Stimulated activated CD8-positive, alpha-beta memory T cell treated with anti-CD3 and anti-CD28 coated beads, Interleukin-4, amount 100 ng/mL, for 4 hours (primary cell): ENCODE data around the gene BCL2L14.
"Not testable (repeated sequence)": the region's sequence is repeated elsewhere in the genome, so short reads cannot be mapped to it uniquely, and the experiment has no call there.

ENCODE experiments used
- DNase-seq, 2 donors: peaks; one replicate each; pipeline ENCODE4 v3.0.0-alpha.2; 2020; ENCODE audit warnings: low read depth in 2 of 2, low spot score in 1 of 2

BCL2L14 gene

GRCh38 chr12:12107678-12108077 lies 36.9 kb downstream of the BCL2L14 start:
- DNase-seq = no peak

DNA sequence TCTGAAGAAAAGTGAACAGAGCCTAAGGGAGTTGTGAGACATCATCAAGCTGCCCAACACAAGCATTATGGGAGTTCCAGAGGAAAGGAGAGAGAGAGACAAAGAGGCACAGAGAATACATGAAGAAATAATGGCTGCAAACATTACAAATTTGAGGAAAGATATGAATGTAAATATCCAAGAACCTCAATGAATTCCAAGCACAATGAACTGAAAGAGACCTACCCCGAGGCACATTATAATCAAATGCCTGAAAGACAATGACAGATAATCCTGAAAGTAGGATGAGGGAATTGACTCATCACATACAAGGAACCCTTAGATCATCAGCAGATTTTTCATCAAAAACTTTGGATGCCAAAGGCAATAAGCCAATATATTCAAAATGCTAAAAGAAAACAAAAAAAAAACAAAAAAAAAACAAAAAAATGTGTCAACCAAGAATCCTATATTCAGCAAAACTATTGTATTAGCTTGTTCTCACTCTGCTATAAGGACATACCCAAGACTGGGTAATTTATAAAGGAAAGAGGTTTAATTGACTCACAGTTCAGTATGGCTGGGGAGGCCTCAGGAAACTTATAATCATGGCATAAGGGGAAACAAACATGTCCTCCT lies 37.8 kb downstream of the BCL2L14 start:
- no peak for DNase-seq

DNA sequence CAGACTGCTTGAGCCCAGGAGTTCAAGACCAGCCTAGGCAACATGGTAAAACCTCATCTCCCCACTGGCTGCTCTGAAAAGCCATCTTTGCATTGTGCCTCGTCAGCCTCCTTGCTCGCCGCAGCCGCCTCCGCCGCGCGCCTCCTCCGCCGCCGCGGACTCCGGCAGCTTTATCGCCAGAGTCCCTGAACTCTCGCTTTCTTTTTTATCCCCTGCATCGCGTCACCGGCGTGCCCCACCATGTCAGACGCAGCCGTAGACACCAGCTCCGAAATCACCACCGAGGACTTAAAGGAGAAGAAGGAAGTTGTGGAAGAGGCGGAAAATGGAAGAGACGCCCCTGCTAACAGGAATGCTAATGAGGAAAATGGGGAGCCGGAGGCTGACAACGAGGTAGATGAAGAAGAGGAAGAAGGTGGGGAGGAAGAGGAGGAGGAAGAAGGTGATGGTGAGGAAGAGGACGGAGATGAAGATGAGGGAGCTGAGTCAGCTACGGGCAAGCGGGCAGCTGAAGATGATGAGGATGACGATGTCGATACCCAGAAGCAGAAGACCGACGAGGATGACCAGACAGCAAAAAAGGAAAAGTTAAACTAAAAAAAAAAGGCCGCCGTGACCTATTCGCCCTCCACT lies 40.3 kb downstream of the BCL2L14 start:
- not testable (repeated sequence) for DNase-seq

GRCh38 chr12:12115514-12115913 lies 44.8 kb downstream of the BCL2L14 start:
- no peak for DNase-seq

DNA sequence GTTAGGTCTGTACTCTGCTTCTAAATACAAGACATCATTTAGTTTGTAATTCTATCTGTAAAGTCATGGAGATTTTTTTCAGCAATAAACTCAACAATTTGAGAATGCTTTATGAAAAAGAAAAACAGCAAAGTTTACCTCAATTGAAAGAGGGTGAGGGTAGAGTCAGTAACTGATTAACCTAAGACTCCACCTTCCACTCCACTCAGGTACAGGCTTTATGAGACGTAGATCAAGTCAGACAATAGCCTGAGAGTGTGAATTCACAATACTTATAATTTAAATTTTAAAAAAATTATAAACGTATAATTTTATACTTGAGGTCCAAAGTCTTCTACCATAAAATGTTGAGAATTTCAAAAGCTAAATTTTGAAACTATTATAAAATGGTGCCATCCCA lies 45.9 kb downstream of the BCL2L14 start:
- DNase-seq = no peak

GRCh38 chr12:12121061-12121460 lies 50.3 kb downstream of the BCL2L14 start:
- no peak for DNase-seq

GRCh38 chr12:12123036-12123604 lies 52.4 kb downstream of the BCL2L14 start:
- DNase-seq = no peak

DNA sequence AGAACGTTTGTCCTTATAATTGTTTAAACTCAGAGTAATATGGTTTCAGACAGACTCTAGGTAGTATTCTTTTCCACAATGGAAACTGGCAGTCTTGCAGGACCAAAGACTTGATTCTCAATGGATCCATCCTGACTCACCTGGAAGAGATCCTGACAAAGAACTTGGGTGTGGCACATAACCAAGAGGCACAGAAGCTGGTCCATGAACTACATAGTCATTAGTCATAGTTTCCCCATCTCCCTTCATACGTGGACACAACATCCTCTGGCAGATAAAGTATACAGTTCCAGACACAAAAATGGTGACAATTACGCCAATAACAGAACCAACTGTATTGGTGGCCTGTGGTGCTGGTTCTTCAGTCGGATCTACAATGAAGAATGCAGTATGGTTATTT lies 55.8 kb downstream of the BCL2L14 start:
- DNase-seq = no peak

DNA sequence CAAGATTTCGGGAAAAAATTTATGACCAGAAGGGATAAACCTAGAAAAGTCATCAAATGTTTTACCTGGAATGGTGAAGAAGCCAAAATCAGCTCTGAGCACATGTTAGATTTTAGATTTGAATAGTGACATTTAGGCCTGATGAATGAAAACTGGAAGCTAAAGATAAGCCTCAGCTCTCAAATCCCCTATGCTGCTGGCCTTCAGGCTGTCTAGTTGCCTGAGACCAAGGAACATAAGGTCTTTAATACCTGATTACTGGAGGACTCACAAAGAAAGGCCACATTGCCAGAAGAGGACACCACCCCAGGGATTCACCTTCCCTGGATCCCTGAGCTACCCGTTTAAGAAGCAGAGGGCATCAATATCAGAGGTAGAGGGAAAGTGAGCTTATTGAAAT lies 56.6 kb downstream of the BCL2L14 start:
- DNase-seq = no peak

DNA sequence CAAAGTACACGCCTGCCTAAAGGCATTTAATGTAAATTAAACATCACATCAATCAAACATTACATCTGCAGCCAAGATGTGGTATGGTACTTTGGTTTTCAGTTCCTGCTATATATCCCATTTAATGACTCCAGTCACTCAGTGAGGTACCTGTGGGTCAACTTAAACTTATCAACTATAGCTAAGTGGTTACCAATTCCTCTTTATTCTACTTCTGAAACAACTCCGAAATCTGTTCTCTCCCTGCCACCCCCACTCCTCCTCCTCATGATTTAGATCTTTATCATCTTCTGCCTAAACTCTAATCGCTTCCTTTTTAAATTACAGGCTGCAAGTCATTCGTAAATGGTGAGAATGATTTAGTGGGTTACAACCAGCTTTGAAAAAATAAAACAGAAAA lies 57.9 kb downstream of the BCL2L14 start:
- no peak for DNase-seq

GRCh38 chr12:12133259-12133658 lies 62.5 kb downstream of the BCL2L14 start:
- no peak for DNase-seq

DNA sequence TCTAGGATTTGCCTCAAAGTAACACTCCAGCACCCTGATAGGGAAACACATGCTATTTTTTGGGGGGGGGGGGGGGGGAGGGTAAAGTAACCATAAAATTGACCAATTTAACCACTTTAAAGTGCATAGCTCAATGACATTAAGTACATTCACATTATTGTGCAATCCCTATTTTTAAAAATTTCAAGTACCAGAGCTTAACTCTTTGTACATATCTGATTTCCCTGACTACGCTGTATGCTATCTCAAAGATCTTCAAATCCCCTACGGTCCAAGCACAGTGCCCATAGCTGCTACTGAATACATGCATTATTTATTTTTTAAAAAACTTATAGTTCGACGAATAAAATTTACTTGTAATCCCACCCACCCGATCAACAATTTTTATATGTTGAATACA lies 63.0 kb downstream of the BCL2L14 start:
- no peak for DNase-seq

DNA sequence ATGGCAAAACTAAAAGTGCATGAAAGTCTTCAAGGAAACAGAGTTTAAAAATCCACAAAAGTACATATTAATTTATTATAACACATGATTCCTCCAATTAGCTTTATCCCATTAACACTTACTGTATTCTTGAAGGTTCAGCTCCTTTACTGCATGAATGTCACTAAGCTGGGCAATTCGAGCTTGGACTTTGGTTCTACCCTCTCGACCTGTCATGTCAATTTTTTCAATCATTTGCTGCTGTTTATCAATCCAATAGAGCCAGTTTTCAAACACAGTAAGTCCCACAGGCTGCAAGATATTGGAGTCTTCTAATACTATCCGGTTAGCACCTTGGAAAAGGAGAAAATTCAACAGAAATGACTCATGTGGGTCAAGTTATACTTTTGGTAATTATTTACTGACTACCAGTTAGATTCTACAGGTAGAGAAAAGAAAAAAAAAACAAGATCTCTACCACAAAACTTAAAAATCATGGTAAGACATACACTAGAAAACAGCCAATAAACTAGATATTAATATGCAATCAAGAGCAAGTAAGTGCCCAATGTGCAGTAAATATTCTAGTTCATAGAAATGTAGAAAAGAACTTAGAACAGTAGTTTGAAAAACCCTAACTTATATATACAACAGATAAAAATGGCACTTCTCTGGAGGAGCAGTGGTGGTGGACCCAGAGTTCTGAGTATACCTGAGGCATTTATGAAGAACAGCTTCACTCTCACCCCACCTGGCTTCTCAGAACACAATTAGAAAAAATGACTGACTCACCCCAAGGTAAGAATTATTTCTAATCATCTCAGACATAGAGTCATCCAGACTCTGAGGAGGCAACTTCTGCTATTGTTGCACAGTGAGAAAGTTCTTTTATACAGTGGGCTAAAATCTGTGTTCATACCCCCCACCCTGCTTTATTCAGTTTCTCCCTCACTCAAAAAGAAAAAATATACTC lies 67.7 kb downstream of the BCL2L14 start:
- DNase-seq = no peak

DNA sequence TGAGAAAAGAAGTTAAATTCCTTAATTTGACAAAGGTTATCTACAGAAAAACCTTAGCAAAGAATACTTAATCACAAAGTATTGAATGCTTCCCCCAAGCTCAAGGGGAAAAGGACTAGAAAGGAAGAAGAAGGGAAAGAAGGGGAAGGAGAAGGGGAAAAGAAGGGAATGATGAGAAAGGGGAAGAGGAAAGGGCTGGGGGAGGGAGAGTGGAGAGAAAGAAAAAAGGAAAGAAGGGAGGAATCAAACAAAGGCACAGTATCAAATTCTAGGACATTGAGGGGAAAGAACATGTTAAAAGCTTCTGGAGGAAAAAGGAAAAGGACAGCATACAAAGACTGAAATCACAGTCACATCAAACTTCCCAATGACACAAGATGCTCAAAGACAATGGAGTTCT lies 70.3 kb downstream of the BCL2L14 start:
- DNase-seq = no peak

GRCh38 chr12:12144531-12144930 lies 73.8 kb downstream of the BCL2L14 start:
- DNase-seq = not testable (repeated sequence)

- no peak for DNase-seq
Measured at GRCh38 chr12:12147111-12147510, 76.4 kb downstream of the BCL2L14 start.
